HepG2 (cell line): ENCODE results near the gene FETUB. TPM values are rescaled to one million over a fixed set of nuclear protein-coding genes. Genes with fewer than 3 reads are reported as not detected.

Experiments used
- ATF7-NPFF ChIP-seq: sonication (generic); formaldehyde crosslinking; IDR thresholded peaks from 2 replicates; pipeline ENCODE4 v1.8.1; 2023; ENCODE audit warnings: mild to moderate bottlenecking, low read depth, missing genetic modification reagents, moderate library complexity
- ATM ChIP-seq: fragments of 450-650 bp; IDR thresholded peaks from 2 replicates; pipeline ENCODE4 v1.7.1; 2017; ENCODE audit warnings: mild to moderate bottlenecking, borderline replicate concordance
- CREM ChIP-seq, 2 experiments: sonication (generic) in 1 of 2; formaldehyde crosslinking in 1 of 2; IDR thresholded peaks; 2 replicates each; pipeline versions ENCODE4 v1.4.0 to v1.6.1; 2016 to 2020; ENCODE audit warnings: antibody characterized with exemption in 1 of 2, mild to moderate bottlenecking in 1 of 2, missing genetic modification reagents in 1 of 2
- GTF3A ChIP-seq: sonication (generic); formaldehyde crosslinking; conservative IDR thresholded peaks from 2 replicates; pipeline ENCODE4 v1.4.0; 2020; ENCODE audit warnings: mild to moderate bottlenecking, missing genetic modification reagents
- HIVEP1 ChIP-seq: sonication (generic); formaldehyde crosslinking; IDR thresholded peaks from 2 replicates; pipeline ENCODE4 v1.4.0; 2020; ENCODE audit warnings: mild to moderate bottlenecking, missing genetic modification reagents
- MTF1 ChIP-seq: sonication (generic); formaldehyde crosslinking; IDR thresholded peaks from 2 replicates; pipeline ENCODE4 v1.5.0; 2020; ENCODE audit warnings: missing genetic modification reagents
- NFYB ChIP-seq: sonication (generic); formaldehyde crosslinking; IDR thresholded peaks from 2 replicates; pipeline ENCODE4 v1.4.0; 2020; ENCODE audit warnings: missing genetic modification reagents
- RBFOX2 ChIP-seq: fragments of 200-400 bp; formaldehyde crosslinking; IDR thresholded peaks from 2 replicates; pipeline ENCODE4 v1.6.1; 2017; ENCODE audit warnings: low read depth, mild to moderate bottlenecking, low read length
- SCMH1 ChIP-seq: sonication (generic); formaldehyde crosslinking; IDR thresholded peaks from 2 replicates; pipeline ENCODE4 v1.9.0; 2021; ENCODE audit warnings: missing genetic modification reagents, mild to moderate bottlenecking, borderline replicate concordance
- SPEN ChIP-seq: sonication (generic); formaldehyde crosslinking; IDR thresholded peaks from 2 replicates; pipeline ENCODE4 v1.5.1; 2020; ENCODE audit warnings: low read depth, mild to moderate bottlenecking, missing genetic modification reagents
- TAF15 ChIP-seq: fragments of 200-400 bp; formaldehyde crosslinking; IDR thresholded peaks from one replicate; pipeline ENCODE4 v1.6.1; 2018; ENCODE audit warnings: mild to moderate bottlenecking, low read depth, low read length; ENCODE audit not compliant: poor library complexity, severe bottlenecking
- U2AF2 ChIP-seq: fragments of 200-400 bp; formaldehyde crosslinking; IDR thresholded peaks from 2 replicates; pipeline ENCODE4 v1.6.1; 2017; ENCODE audit warnings: low read depth, mild to moderate bottlenecking, low read length
- YEATS2 ChIP-seq: sonication (generic); formaldehyde crosslinking; IDR thresholded peaks from 2 replicates; pipeline ENCODE4 v1.4.0; 2020; ENCODE audit warnings: missing genetic modification reagents, borderline replicate concordance
- ZNF343 ChIP-seq: sonication (generic); formaldehyde crosslinking; IDR thresholded peaks from 2 replicates; pipeline ENCODE4 v1.4.0; 2020; ENCODE audit warnings: mild to moderate bottlenecking, missing genetic modification reagents
- ZSCAN29 ChIP-seq: sonication (generic); formaldehyde crosslinking; conservative IDR thresholded peaks from 2 replicates; pipeline ENCODE4 v1.4.0; 2020; ENCODE audit warnings: mild to moderate bottlenecking, missing genetic modification reagents
- polyA plus RNA-seq, 8 experiments: library from polyadenylated mRNA; depleted of rRNA in 3 of 8; stranded (reverse) in 7 of 8; unstranded in 1 of 8; fragments of >200 nt; fragmentation: Illumina TruSeq in 4 of 8; extraction: Trizol in 4 of 8; gene quantifications; 2 replicates each; pipeline versions ENCODE4 v1.2.1 to v1.2.3, GENCODE V29; 2011 to 2016; ENCODE audit warnings: low read depth in 4 of 8, missing spikeins in 1 of 8, mixed read lengths in 1 of 8; ENCODE audit not compliant: insufficient read depth in 1 of 8
- total RNA-seq, 5 experiments: library from RNA; depleted of rRNA; stranded (reverse); fragments of >200 nt; fragmentation: Illumina TruSeq; extraction: Trizol; gene quantifications; 2 replicates each; pipeline ENCODE4 v1.2.3, GENCODE V29; 2016; ENCODE audit warnings: low read depth in 1 of 5
- TF ChIP-seq, protein P1 (sequence below): IDR thresholded peaks from 2 replicates; pipeline ENCODE4 v1.6.1; 2016; ENCODE audit warnings: missing genetic modification reagents, missing compliant biosample characterization
- TF ChIP-seq, protein P2 (sequence below): sonication (generic); formaldehyde crosslinking; conservative IDR thresholded peaks from 2 replicates; pipeline ENCODE4 v1.4.0; 2020; ENCODE audit warnings: missing genetic modification reagents
- TF ChIP-seq, protein P3 (sequence below): sonication (generic); formaldehyde crosslinking; IDR thresholded peaks from 2 replicates; pipeline ENCODE4 v1.5.0; 2020; ENCODE audit warnings: missing genetic modification reagents
- TF ChIP-seq, protein P4 (sequence below): fragments of 450-650 bp; IDR thresholded peaks from 2 replicates; pipeline ENCODE4 v1.6.1; 2017; ENCODE audit warnings: mild to moderate bottlenecking
- TF ChIP-seq, protein P5 (sequence below): sonication (generic); formaldehyde crosslinking; conservative IDR thresholded peaks from 2 replicates; pipeline ENCODE4 v1.8.0; 2022; ENCODE audit warnings: mild to moderate bottlenecking, moderate library complexity, missing genetic modification reagents

Gene FETUB
- total and polyA plus RNA-seq, 2 of the 13 experiments (the other 11 are each of a cell fraction or from before 2014, with no cell fraction given): 2.1 to 4.4 TPM

DNA sequence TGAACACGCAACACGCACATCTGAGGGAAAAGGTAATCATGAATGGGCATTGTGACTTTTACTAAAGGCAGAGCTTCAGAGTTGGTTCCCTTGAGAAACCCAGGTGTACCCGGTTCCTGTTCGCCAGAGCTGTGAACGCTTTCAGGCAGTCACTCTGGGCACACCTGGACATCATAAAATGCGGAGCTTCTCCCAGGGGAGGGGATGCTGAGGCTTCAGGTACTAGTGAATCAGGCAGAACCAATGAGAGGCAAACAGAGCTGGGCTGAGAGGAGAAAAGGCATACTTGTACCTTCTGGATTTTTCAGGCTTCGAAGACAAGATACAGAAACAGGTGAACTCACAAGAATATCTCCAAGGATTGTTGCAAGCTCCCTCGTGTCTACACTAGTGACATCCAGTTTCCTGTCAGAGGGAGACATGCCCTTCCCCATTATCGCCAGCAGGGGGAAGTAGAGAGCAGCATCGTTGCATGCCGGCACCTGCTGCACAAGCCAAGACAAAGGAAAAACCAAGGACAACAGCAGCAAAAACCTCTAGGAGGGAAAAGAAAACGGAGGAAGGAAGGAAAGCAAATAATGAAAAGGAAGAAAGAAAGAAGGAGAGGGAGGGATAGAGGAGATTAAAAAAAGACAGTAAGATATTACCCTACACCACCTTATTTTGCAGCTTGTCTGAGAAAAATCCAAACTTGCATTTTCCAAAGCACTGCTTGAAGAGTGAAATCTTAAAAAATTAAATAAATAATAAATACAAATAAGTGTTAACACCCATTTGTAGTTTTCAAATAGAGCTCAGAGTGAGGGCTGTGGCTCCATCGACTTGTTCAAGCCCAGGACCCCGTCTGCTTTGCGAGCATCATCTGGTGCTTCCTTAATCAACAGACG lies 25.4 kb upstream of the FETUB start (continued):
- TF ChIP-seq, protein P1, sequence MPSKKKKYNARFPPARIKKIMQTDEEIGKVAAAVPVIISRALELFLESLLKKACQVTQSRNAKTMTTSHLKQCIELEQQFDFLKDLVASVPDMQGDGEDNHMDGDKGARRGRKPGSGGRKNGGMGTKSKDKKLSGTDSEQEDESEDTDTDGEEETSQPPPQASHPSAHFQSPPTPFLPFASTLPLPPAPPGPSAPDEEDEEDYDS (CRISPR knock-in tag): peak; percentile 23; the same call in 1 of the 2 replicates
- TF ChIP-seq SPEN (CRISPR knock-in tag) (no peak), ATF7-NPFF (CRISPR knock-in tag) (peak; percentile 58; the same call in 1 of the 2 replicates), ZNF343 (CRISPR knock-in tag) (0 out of 2 replicates have a peak, but pooled peaks have one; percentile 49), YEATS2 (no peak), HIVEP1 (CRISPR knock-in tag) (no peak), RBFOX2 (peak; percentile 82), U2AF2 (0 out of 2 replicates have a peak, but pooled peaks have one; percentile 70), ATM (no peak), CREM (IDR thresholded peaks at IDR 0.05) (no peak), CREM (CRISPR knock-in tag; IDR thresholded peaks at IDR 0.05) (no peak), MTF1 (CRISPR knock-in tag) (no peak), GTF3A (CRISPR knock-in tag) (no peak), NFYB (0 out of 2 replicates have a peak, but pooled peaks have one; percentile 7), SCMH1 (CRISPR knock-in tag) (no peak), ZSCAN29 (peak; percentile 75; the same call in 1 of the 2 replicates), TAF15 (no peak)
- TF ChIP-seq, protein P2, sequence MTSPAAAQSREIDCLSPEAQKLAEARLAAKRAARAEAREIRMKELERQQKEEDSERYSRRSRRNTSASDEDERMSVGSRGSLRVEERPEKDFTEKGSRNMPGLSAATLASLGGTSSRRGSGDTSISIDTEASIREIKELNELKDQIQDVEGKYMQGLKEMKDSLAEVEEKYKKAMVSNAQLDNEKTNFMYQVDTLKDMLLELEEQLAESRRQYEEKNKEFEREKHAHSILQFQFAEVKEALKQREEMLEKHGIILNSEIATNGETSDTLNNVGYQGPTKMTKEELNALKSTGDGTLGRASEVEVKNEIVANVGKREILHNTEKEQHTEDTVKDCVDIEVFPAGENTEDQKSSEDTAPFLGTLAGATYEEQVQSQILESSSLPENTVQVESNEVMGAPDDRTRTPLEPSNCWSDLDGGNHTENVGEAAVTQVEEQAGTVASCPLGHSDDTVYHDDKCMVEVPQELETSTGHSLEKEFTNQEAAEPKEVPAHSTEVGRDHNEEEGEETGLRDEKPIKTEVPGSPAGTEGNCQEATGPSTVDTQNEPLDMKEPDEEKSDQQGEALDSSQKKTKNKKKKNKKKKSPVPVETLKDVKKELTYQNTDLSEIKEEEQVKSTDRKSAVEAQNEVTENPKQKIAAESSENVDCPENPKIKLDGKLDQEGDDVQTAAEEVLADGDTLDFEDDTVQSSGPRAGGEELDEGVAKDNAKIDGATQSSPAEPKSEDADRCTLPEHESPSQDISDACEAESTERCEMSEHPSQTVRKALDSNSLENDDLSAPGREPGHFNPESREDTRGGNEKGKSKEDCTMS: no peak
- TF ChIP-seq, protein P3, sequence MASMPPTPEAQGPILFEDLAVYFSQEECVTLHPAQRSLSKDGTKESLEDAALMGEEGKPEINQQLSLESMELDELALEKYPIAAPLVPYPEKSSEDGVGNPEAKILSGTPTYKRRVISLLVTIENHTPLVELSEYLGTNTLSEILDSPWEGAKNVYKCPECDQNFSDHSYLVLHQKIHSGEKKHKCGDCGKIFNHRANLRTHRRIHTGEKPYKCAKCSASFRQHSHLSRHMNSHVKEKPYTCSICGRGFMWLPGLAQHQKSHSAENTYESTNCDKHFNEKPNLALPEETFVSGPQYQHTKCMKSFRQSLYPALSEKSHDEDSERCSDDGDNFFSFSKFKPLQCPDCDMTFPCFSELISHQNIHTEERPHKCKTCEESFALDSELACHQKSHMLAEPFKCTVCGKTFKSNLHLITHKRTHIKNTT (CRISPR knock-in tag): no peak
- TF ChIP-seq, protein P4, sequence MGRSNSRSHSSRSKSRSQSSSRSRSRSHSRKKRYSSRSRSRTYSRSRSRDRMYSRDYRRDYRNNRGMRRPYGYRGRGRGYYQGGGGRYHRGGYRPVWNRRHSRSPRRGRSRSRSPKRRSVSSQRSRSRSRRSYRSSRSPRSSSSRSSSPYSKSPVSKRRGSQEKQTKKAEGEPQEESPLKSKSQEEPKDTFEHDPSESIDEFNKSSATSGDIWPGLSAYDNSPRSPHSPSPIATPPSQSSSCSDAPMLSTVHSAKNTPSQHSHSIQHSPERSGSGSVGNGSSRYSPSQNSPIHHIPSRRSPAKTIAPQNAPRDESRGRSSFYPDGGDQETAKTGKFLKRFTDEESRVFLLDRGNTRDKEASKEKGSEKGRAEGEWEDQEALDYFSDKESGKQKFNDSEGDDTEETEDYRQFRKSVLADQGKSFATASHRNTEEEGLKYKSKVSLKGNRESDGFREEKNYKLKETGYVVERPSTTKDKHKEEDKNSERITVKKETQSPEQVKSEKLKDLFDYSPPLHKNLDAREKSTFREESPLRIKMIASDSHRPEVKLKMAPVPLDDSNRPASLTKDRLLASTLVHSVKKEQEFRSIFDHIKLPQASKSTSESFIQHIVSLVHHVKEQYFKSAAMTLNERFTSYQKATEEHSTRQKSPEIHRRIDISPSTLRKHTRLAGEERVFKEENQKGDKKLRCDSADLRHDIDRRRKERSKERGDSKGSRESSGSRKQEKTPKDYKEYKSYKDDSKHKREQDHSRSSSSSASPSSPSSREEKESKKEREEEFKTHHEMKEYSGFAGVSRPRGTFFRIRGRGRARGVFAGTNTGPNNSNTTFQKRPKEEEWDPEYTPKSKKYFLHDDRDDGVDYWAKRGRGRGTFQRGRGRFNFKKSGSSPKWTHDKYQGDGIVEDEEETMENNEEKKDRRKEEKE: no peak
- TF ChIP-seq, protein P5, sequence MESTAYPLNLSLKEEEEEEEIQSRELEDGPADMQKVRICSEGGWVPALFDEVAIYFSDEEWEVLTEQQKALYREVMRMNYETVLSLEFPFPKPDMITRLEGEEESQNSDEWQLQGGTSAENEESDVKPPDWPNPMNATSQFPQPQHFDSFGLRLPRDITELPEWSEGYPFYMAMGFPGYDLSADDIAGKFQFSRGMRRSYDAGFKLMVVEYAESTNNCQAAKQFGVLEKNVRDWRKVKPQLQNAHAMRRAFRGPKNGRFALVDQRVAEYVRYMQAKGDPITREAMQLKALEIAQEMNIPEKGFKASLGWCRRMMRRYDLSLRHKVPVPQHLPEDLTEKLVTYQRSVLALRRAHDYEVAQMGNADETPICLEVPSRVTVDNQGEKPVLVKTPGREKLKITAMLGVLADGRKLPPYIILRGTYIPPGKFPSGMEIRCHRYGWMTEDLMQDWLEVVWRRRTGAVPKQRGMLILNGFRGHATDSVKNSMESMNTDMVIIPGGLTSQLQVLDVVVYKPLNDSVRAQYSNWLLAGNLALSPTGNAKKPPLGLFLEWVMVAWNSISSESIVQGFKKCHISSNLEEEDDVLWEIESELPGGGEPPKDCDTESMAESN (CRISPR knock-in tag): peak; percentile 56; the same call in 1 of the 2 replicates
